GM18511 (cell line): Measurements from ENCODE around the gene CDK14.

Experiments
- ATAC-seq: cut with Tn5 transposase; IDR thresholded peaks from one replicate; pipeline ENCODE4 v1.9.1; 2021; ENCODE audit warnings: mild to moderate bottlenecking, moderate library complexity; ENCODE audit not compliant: unreplicated experiment

The CDK14 gene

GRCh38 chr7:91079487-91079886 is 483.4 kb downstream of the CDK14 start:
- no peak for ATAC-seq

- no peak for ATAC-seq
Measured at GRCh38 chr7:91080351-91080750, 484.2 kb downstream of the CDK14 start.

- no peak for ATAC-seq
Measured at GRCh38 chr7:91082038-91082437, 485.9 kb downstream of the CDK14 start.

- ATAC-seq: no peak
Measured at GRCh38 chr7:91082852-91083495, 486.9 kb downstream of the CDK14 start.

- ATAC-seq: no peak
Measured at GRCh38 chr7:91083855-91084644, 487.9 kb downstream of the CDK14 start.

- no peak for ATAC-seq
Measured at GRCh38 chr7:91085175-91085574, 489.1 kb downstream of the CDK14 start.

GRCh38 chr7:91086200-91086599 is 490.1 kb downstream of the CDK14 start:
- no peak for ATAC-seq

- ATAC-seq: no peak
Measured at GRCh38 chr7:91088156-91088555, 492.0 kb downstream of the CDK14 start.

- ATAC-seq: no peak
Measured at GRCh38 chr7:91088691-91089090, 492.6 kb downstream of the CDK14 start.

- ATAC-seq: peak; percentile 85
Measured at GRCh38 chr7:91089382-91089963, 493.4 kb downstream of the CDK14 start.

GRCh38 chr7:91090684-91091083 is 494.6 kb downstream of the CDK14 start:
- ATAC-seq: no peak

- no peak for ATAC-seq
Measured at GRCh38 chr7:91091631-91092030, 495.5 kb downstream of the CDK14 start.

GRCh38 chr7:91093181-91093580 is 497.1 kb downstream of the CDK14 start:
- ATAC-seq: no peak

- no peak for ATAC-seq
Measured at GRCh38 chr7:91098566-91098965, 502.4 kb downstream of the CDK14 start.

- ATAC-seq: no peak
Measured at GRCh38 chr7:91103363-91103762, 507.2 kb downstream of the CDK14 start.

- ATAC-seq: no peak
Measured at GRCh38 chr7:91107460-91107859, 511.3 kb downstream of the CDK14 start.

- no peak for ATAC-seq
Measured at GRCh38 chr7:91109200-91109599, 513.1 kb downstream of the CDK14 start.

- no peak for ATAC-seq
Measured at GRCh38 chr7:91112902-91113341, 516.8 kb downstream of the CDK14 start.

GRCh38 chr7:91114232-91114631 is 518.1 kb downstream of the CDK14 start:
- ATAC-seq: no peak

GRCh38 chr7:91126762-91127161 is 530.6 kb downstream of the CDK14 start:
- ATAC-seq: no peak

- ATAC-seq: no peak
Measured at GRCh38 chr7:91127325-91127724, 531.2 kb downstream of the CDK14 start.

- no peak for ATAC-seq
Measured at GRCh38 chr7:91127959-91128358, 531.8 kb downstream of the CDK14 start.
